Skin of body (tissue), 2 donors: ENCODE results near the gene SP7. TPM values are rescaled to one million over a fixed set of nuclear protein-coding genes. Genes with fewer than 3 reads are reported as not detected.
"Not testable (repeated sequence)": the region's sequence is repeated elsewhere in the genome, so short reads cannot be mapped to it uniquely, and the experiment has no call there.

Experiments used
- DNase-seq: peaks from one replicate; lab custom pipeline; 2025; lab: John Stamatoyannopoulos, UW
- total RNA-seq: library from RNA; depleted of rRNA; stranded (reverse); fragments of >200 nt; gene quantifications from one replicate; pipeline ENCODE4 v1.2.3, GENCODE V29; 2014

SP7 gene
- total RNA-seq, result 0.30 TPM

GRCh38 chr12:53336181-53336681 lies at the start of gene SP7:
Gene SP7 (minus strand): TSS chr12:53336354. CDS start chr12:53335646, 708 bp downstream.
- no peak for DNase-seq

- no peak for DNase-seq
Observed at GRCh38 chr12:53383258-53383657, 47.1 kb upstream of the SP7 start.

GRCh38 chr12:53381731-53382630 lies 45.8 kb upstream of the SP7 start:
- no peak for DNase-seq

- no peak for DNase-seq
Observed at GRCh38 chr12:53380794-53381730, 44.9 kb upstream of the SP7 start.

- peak; percentile 92 for DNase-seq
Observed at GRCh38 chr12:53380104-53380793, 44.1 kb upstream of the SP7 start, which contains the start of gene SP1. Gene SP1 (plus strand): TSS chr12:53380176. CDS start chr12:53380292, 116 bp downstream.

GRCh38 chr12:53379389-53380103 lies 43.4 kb upstream of the SP7 start:
- peak; percentile 100 for DNase-seq

- DNase-seq, result peak; percentile 14
Observed at GRCh38 chr12:53378724-53379388, 42.7 kb upstream of the SP7 start.

GRCh38 chr12:53378222-53378621 lies 42.1 kb upstream of the SP7 start:
- DNase-seq, result no peak

- no peak for DNase-seq
Observed at GRCh38 chr12:53376747-53377146, 40.6 kb upstream of the SP7 start.

GRCh38 chr12:53374277-53374676 lies 38.1 kb upstream of the SP7 start:
- not testable (repeated sequence) for DNase-seq

- DNase-seq, result not testable (repeated sequence)
Observed at GRCh38 chr12:53373554-53374133, 37.5 kb upstream of the SP7 start.

- no peak for DNase-seq
Observed at GRCh38 chr12:53365245-53365904, 29.2 kb upstream of the SP7 start.

GRCh38 chr12:53361638-53362037 lies 25.5 kb upstream of the SP7 start:
- DNase-seq, result not testable (repeated sequence)

GRCh38 chr12:53358836-53359419 lies 22.8 kb upstream of the SP7 start:
- DNase-seq, result no peak

- no peak for DNase-seq
Observed at GRCh38 chr12:53355121-53355520, 19.0 kb upstream of the SP7 start.

- no peak for DNase-seq
Observed at GRCh38 chr12:53353257-53353655, 17.1 kb upstream of the SP7 start.

GRCh38 chr12:53352331-53353256 lies 16.4 kb upstream of the SP7 start:
- DNase-seq, result peak; percentile 77
